Immature natural killer cell (primary cell): ENCODE results near the gene NEK8. TPM values are rescaled to one million over a fixed set of nuclear protein-coding genes. Genes with fewer than 3 reads are reported as not detected.

Experiments
- DNase-seq, 3 donors: peaks; one replicate each; pipeline ENCODE4 v3.0.0; 2022; ENCODE audit warnings: mixed read lengths in 1 of 3
- H3K27ac Mint-ChIP-seq, 6 donors: one replicate each; pipeline ENCODE4 v1.8.0; 2020; ENCODE audit warnings: mixed read lengths in 6 of 6, mild to moderate bottlenecking in 5 of 6, inconsistent platforms in 4 of 6, moderate library complexity in 3 of 6
- H3K27me3 Mint-ChIP-seq, 3 donors: one replicate each; pipeline ENCODE4 v1.8.0; 2020 to 2021; ENCODE audit warnings: low read depth in 3 of 3, mild to moderate bottlenecking in 3 of 3, mixed read lengths in 3 of 3, moderate library complexity in 3 of 3, inconsistent platforms in 1 of 3
- H3K36me3 Mint-ChIP-seq, 3 donors: one replicate each; pipeline ENCODE4 v1.8.0; 2020; ENCODE audit warnings: mixed read lengths in 3 of 3, inconsistent platforms in 2 of 3, mild to moderate bottlenecking in 2 of 3
- H3K4me1 Mint-ChIP-seq, 2 donors: one replicate each; pipeline ENCODE4 v1.8.0; 2020; ENCODE audit warnings: inconsistent platforms in 2 of 2, mild to moderate bottlenecking in 2 of 2, mixed read lengths in 2 of 2, moderate library complexity in 1 of 2
- H3K4me3 Mint-ChIP-seq, 5 donors: one replicate each; pipeline ENCODE4 v1.8.0; 2020; ENCODE audit warnings: mild to moderate bottlenecking in 5 of 5, mixed read lengths in 5 of 5, inconsistent platforms in 3 of 5, moderate library complexity in 3 of 5
- H3K9me3 Mint-ChIP-seq, 6 donors: one replicate each; pipeline ENCODE4 v1.8.0; 2020; ENCODE audit warnings: mild to moderate bottlenecking in 6 of 6, mixed read lengths in 6 of 6, inconsistent platforms in 4 of 6, moderate library complexity in 3 of 6
- polyA plus RNA-seq, 3 donors: library from polyadenylated mRNA; unstranded; fragments of 300-500 nt; fragmentation: Illumina TruSeq; gene quantifications; one replicate each; pipeline ENCODE4 v1.2.3, GENCODE V29; 2021

The NEK8 gene
- polyA plus RNA-seq, 3 donors from 2014 or later, result 1.7 to 4.2 (median 3.6) TPM

DNA sequence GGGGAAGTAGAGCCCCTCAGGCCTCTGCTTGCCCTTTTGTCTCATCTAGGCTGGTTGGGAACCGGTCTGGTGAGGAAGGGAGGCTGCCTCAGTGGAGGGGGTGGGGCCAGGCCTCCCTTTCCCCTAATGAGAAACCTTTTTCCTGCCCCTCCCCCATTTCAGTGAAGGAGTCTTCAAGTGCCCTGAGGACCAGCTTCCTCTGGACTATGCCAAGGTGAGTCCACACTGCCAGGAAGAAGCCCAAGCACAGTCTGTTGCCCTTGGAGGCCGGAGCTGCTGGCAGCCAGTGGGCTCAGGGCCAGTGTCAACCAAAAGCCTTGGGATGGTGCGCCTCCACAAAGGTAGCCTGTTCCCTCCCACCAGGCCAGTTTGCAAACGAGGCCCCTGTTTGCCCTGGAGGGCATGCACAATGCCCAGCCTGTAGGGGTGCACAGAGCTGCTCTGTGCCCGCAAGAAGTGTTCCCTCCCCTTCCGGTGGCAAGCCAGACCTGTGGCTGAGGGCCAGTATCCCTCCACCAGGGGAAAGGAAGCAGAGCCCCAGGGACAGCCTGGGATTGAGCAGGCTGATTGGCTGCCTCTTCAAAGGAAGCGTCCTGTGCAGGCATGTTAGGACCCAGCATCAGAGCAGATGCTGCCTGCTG, 18.6 kb downstream of the NEK8 start:
- Mint-ChIP-seq H3K27ac (peak overlapping the region in 1 of 6 donors; percentile 17), H3K4me1 (peaks cover 10 to 25% of the 10 kb centered on the region in 2 donors), H3K36me3 (no peaks in the 10 kb centered on the region), H3K4me3 (no peak overlapping the region), H3K27me3 (peaks cover 2 to 12% (median 5%) of the 10 kb centered on the region in 3 donors), H3K9me3 (no peaks in the 10 kb centered on the region)
- no peak for DNase-seq

DNA sequence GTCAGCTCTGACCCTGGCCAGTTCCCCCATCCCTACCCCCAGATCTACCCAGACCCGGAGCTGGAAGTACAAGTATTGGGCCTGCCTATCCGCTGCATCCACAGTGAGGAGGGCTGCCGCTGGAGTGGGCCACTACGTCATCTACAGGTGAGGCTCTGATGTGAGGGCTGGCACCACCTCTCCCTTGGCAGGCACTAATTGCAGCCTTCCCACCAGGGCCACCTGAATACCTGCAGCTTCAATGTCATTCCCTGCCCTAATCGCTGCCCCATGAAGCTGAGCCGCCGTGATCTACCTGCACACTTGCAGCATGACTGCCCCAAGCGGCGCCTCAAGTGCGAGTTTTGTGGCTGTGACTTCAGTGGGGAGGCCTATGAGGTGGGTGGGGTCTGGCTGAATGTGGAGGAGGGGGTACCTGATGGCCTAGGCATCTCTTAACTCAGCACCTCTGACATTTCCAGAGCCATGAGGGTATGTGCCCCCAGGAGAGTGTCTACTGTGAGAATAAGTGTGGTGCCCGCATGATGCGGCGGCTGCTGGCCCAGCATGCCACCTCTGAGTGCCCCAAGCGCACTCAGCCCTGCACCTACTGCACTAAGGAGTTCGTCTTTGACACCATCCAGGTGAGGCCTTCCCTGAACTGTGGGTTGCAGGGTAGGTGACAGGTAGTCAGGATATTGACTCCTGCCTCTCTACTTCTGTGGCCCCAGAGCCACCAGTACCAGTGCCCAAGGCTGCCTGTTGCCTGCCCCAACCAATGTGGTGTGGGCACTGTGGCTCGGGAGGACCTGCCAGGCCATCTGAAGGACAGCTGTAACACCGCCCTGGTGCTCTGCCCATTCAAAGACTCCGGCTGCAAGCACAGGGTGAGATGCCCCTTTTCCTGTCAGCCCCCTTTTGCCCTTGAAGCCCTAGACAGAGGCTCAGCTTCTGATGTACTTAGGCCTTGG, 19.5 kb downstream of the NEK8 start:
- Mint-ChIP-seq H3K9me3 (no peaks in the 10 kb centered on the region), H3K27ac (peak overlapping the region in 1 of 6 donors; percentile 23)

DNA sequence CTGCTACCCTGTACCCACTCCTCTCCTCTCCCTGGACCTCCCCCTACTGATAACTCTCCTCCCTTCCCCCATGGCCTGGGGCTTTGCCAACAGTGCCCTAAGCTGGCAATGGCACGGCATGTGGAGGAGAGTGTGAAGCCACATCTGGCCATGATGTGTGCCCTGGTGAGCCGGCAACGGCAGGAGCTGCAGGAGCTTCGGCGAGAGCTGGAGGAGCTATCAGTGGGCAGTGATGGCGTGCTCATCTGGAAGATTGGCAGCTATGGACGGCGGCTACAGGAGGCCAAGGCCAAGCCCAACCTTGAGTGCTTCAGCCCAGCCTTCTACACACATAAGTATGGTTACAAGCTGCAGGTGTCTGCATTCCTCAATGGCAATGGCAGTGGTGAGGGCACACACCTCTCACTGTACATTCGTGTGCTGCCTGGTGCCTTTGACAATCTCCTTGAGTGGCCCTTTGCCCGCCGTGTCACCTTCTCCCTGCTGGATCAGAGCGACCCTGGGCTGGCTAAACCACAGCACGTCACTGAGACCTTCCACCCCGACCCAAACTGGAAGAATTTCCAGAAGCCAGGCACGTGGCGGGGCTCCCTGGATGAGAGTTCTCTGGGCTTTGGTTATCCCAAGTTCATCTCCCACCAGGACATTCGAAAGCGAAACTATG, 20.4 kb downstream of the NEK8 start:
- no peak for DNase-seq
- H3K9me3 Mint-ChIP-seq, result no peaks in the 10 kb centered on the region
- peaks cover 10 to 20% of the 10 kb centered on the region in 2 donors for H3K4me1 Mint-ChIP-seq
- no peak overlapping the region for H3K4me3 Mint-ChIP-seq
- H3K36me3 Mint-ChIP-seq, result no peaks in the 10 kb centered on the region
- peak overlapping the region in 1 of 6 donors; percentile 28 for H3K27ac Mint-ChIP-seq
- peaks cover 0 to 9% (median 5%) of the 10 kb centered on the region in 3 donors for H3K27me3 Mint-ChIP-seq

More for the DNA sequence above, 19.5 kb downstream of the NEK8 start:
- DNase-seq, result no peak
- peaks cover 1 to 11% (median 5%) of the 10 kb centered on the region in 3 donors for H3K27me3 Mint-ChIP-seq
- H3K4me1 Mint-ChIP-seq, result peaks cover 10 to 23% of the 10 kb centered on the region in 2 donors
- no peak overlapping the region for H3K4me3 Mint-ChIP-seq
- no peaks in the 10 kb centered on the region for H3K36me3 Mint-ChIP-seq

DNA sequence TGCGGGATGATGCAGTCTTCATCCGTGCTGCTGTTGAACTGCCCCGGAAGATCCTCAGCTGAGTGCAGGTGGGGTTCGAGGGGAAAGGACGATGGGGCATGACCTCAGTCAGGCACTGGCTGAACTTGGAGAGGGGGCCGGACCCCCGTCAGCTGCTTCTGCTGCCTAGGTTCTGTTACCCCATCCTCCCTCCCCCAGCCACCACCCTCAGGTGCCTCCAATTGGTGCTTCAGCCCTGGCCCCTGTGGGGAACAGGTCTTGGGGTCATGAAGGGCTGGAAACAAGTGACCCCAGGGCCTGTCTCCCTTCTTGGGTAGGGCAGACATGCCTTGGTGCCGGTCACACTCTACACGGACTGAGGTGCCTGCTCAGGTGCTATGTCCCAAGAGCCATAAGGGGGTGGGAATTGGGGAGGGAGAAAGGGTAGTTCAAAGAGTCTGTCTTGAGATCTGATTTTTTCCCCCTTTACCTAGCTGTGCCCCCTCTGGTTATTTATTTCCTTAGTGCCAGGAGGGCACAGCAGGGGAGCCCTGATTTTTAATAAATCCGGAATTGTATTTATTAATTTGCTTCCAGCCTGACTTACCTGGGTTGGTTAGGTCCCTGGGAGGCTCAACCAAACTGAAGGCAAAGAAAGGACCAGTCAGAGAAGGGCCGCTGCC, 21.1 kb downstream of the NEK8 start:
- Mint-ChIP-seq H3K27me3 (peaks cover 0 to 6% (median 2%) of the 10 kb centered on the region in 3 donors), H3K36me3 (no peaks in the 10 kb centered on the region), H3K27ac (no peak overlapping the region), H3K9me3 (no peaks in the 10 kb centered on the region), H3K4me1 (peaks cover 6 to 17% of the 10 kb centered on the region in 2 donors), H3K4me3 (no peak overlapping the region)
- DNase-seq, result no peak

DNA sequence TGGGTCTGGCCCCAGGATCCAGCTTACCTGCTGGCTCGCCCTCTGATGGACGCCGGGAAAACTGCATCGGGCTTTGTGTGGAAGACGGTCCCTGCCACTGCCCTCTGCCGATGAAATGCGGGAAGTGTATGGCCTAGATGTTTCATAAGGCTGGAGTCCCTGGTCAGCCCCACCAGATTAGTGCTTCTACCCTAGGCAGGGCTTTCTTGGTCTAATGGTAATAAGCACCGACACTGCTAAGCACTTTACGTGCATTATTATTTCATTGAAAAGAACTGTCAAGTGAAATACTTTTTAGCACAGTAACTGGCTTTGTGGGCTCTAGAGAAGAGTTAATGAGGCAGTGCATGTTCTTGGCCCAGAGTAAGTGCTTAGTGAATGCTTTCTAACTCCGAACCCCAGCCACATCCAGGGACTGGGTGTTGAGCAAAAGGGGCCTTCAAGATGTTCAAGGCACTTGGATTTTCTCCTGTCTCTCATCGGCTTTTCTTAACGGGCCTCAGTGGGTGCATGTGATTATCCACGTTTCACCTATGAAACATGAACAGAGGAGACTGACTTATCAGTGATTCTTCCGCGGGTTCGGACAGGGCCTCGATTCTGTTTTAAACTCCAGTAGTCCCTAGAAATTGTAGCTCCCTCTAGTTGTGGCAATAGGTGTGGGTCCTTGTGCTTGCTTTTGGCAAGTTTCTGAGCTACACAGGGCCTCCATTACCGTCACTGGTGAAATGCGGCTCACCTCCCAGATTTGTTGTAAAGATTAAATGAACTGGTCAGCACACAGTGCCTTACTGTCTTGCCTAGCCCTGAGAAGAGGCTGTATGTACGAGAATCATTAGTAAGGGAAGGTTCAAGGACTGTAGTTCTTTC, 21.8 kb downstream of the NEK8 start:
- Mint-ChIP-seq H3K4me1 (peaks cover 0 to 11% of the 10 kb centered on the region in 2 donors), H3K9me3 (no peaks in the 10 kb centered on the region), H3K27me3 (peaks cover 0 to 2% (median 1%) of the 10 kb centered on the region in 3 donors), H3K36me3 (no peaks in the 10 kb centered on the region), H3K27ac (peak overlapping the region in 1 of 6 donors; percentile 29), H3K4me3 (no peak overlapping the region)
- DNase-seq, result peak; percentile 85 to 86 (median 86)

DNA sequence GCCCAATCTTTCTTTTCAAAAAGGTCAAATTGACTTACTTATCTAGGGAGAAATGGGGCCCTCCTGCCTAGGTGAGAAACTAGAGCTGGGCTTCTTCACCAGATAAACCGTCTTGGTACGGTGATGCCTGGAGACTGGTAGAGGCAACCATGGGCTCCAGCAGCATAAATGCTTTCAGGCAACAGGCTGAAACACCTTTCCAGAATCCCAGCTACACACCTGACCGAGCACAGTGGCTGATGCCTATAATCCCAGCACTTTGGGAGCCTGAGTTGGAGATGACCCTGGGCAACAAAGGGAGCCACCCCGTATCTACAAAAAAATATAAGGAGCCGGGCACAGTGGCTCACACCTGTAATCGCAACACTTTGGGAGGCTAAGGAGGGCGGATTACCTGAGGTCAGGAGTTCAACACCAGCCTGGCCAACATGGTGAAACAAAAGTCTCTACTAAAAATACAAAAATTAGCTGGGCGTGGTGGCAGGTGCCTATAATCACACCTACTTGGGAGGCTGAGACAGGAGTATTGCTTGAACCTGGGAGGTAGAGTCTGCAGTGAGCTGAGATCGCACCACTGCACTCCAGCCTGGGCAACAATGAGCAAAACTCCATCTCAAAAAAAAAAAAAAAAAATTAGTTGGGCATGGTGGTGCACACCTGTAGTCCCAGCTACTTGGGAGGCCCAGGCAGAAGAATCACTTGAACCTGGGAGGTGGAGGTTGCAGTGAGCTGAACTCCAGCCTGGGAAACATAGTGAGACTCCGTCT, 23.2 kb downstream of the NEK8 start:
- H3K27ac Mint-ChIP-seq, result peak overlapping the region in 1 of 6 donors; percentile 53
- peaks cover 0 to 2% (median 0%) of the 10 kb centered on the region in 3 donors for H3K27me3 Mint-ChIP-seq
- H3K36me3 Mint-ChIP-seq, result peaks cover 0 to 5% (median 0%) of the 10 kb centered on the region in 3 donors
- DNase-seq, result no peak
- peaks cover 0 to 2% of the 10 kb centered on the region in 2 donors for H3K4me1 Mint-ChIP-seq
- H3K4me3 Mint-ChIP-seq, result no peak overlapping the region
- H3K9me3 Mint-ChIP-seq, result no peaks in the 10 kb centered on the region

DNA sequence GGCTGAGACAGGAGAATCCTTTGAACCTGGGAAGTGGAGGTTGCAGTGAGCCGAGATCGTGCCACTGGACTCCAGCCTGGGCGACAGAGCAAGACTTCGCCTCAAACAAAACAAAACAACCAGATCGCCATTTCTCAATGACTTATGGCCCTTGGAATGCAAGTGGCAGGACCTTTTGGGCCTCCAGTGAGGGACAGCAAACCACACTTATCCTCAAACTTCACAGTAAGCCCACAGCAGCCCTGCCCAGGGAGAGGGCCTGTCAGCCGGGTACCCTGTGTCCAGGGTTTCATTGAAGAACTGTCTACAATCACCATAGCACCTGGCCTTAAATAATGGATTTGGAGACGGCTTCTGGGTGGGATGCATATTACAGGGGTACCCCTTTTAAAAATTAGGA, 26.9 kb downstream of the NEK8 start:
- Mint-ChIP-seq H3K27ac (no peak overlapping the region), H3K4me1 (no peaks in the 10 kb centered on the region)

DNA sequence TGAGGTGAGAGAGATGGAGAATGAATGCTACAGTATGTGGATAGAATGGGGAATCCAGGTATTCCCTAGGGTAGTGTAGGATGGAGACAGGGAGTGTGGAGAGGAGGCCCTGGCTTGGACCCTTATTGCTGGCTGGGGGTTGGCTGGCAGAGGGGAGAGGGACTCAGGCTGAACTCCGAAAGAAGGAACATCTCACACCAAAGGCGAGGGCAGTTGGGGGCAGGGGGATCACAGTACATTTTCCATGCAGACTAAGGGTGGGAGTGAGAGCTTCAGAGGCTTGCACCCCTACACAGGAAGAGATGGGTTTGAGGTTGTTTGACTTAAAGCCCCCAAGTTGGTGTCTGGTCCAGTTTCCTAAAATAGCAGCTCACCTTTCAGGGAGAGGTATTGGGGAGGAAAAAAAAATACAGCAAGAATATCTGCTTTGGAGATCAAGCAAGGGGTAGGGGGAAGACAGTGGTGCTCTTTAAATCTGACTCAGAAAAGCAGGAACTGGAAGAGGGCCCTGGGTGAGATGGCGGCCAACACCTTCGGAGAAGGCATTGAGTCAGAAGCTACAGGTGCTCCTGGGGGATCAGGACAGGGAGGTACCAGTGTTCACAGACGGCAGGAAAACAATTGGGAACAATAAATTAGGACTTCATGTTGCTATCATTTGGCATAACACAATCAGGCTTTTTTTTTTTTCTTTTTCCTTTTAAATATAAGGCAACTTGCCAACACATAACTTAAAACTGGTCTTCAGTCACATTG, 27.6 kb downstream of the NEK8 start:
- no peaks in the 10 kb centered on the region for H3K4me1 Mint-ChIP-seq
- peak overlapping the region in 1 of 6 donors; percentile 30 for H3K27ac Mint-ChIP-seq
- no peak overlapping the region for H3K4me3 Mint-ChIP-seq
- H3K9me3 Mint-ChIP-seq, result no peaks in the 10 kb centered on the region
- peaks cover 0 to 2% (median 2%) of the 10 kb centered on the region in 3 donors for H3K27me3 Mint-ChIP-seq
- DNase-seq, result no peak
- H3K36me3 Mint-ChIP-seq, result peaks cover 7 to 15% (median 10%) of the 10 kb centered on the region in 3 donors

More for the DNA sequence above, 26.9 kb downstream of the NEK8 start:
- Mint-ChIP-seq H3K36me3 (peaks cover 7 to 15% (median 10%) of the 10 kb centered on the region in 3 donors), H3K27me3 (peaks cover 0 to 2% (median 2%) of the 10 kb centered on the region in 3 donors), H3K9me3 (no peaks in the 10 kb centered on the region), H3K4me3 (no peak overlapping the region)
- DNase-seq, result no peak

- Mint-ChIP-seq H3K27me3 (peaks cover 0 to 2% (median 2%) of the 10 kb centered on the region in 3 donors), H3K4me1 (peaks cover 0 to under 1% of the 10 kb centered on the region in 2 donors), H3K27ac (no peak overlapping the region), H3K9me3 (no peaks in the 10 kb centered on the region), H3K36me3 (peaks cover 7 to 15% (median 10%) of the 10 kb centered on the region in 3 donors), H3K4me3 (peak overlapping the region in 1 of 5 donors; percentile 24)
- no peak for DNase-seq
Measured at GRCh38 chr17:28758411-28759121, 30.0 kb downstream of the NEK8 start.

GRCh38 chr17:28759256-28759865, 30.8 kb downstream of the NEK8 start:
- H3K27me3 Mint-ChIP-seq, result peaks cover 0 to 4% (median 2%) of the 10 kb centered on the region in 3 donors
- no peaks in the 10 kb centered on the region for H3K9me3 Mint-ChIP-seq
- peak overlapping the region in 1 of 6 donors; percentile 38 for H3K27ac Mint-ChIP-seq
- H3K4me1 Mint-ChIP-seq, result peaks cover 3 to 5% of the 10 kb centered on the region in 2 donors
- peaks cover 7 to 17% (median 10%) of the 10 kb centered on the region in 3 donors for H3K36me3 Mint-ChIP-seq
- no peak for DNase-seq
- H3K4me3 Mint-ChIP-seq, result no peak overlapping the region
